Measurements from ENCODE around the gene PDZRN4. TPM values are rescaled to one million over a fixed set of nuclear protein-coding genes. Genes with fewer than 3 reads are reported as not detected.

PDZRN4 gene
- total and polyA plus RNA-seq, 8 donors, result 0.58 to 29.0 (median 2.2) TPM

DNA sequence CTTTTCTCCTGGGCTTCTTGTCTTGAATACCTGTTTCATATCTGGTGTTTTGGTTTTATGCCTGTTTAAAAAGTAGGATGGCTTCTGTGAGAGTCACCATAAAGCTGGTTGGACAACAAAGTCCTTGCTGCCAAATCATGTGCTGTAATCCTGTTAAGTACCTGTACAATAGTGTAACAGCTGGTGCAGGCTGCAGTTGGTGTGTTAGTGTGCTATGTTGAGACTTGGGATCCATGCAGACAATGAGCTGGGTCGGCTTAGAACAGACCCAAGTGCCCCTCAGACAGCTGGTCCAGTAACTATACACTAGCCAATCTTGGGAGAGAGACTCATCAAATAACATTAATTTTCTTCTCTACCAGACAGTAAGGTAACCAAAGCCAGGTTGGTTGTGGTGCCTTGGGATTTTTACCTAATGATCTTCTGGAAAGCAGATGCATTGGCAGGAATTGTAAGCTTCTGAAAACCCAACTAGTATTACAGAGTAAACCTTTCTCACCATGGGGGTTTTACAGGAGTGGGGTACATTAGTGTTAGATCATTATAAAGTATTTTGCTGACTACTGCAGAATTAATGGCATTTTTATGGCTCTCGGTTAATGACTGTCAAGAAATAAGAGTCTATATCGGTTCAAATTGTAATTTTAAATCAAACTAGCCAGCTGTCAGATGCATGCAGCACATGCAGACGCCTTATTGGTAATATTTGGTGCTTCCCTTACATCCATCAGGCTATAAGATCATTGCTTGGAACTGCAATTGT is 231.2 kb downstream of the PDZRN4 start:
- intact Hi-C loops (cut with DNase I; ENCODE audit: low total_unique reads), result no loop called here
- WGBS, 5 donors, result 78 to 86% (median 79%) methylated on average over 4 of the region's 4 CpGs
- no peak overlapping the region for H3K4me3 ChIP-seq
- H3K4me1 ChIP-seq, result no peaks in the 10 kb centered on the region
- no peaks in the 10 kb centered on the region for H3K9me3 ChIP-seq
- no peaks in the 10 kb centered on the region for H3K27me3 ChIP-seq
- no peak for DNase-seq
- no peaks in the 10 kb centered on the region for H3K36me3 ChIP-seq
- H3K27ac ChIP-seq, result no peak overlapping the region
- TF ChIP-seq, protein P1, sequence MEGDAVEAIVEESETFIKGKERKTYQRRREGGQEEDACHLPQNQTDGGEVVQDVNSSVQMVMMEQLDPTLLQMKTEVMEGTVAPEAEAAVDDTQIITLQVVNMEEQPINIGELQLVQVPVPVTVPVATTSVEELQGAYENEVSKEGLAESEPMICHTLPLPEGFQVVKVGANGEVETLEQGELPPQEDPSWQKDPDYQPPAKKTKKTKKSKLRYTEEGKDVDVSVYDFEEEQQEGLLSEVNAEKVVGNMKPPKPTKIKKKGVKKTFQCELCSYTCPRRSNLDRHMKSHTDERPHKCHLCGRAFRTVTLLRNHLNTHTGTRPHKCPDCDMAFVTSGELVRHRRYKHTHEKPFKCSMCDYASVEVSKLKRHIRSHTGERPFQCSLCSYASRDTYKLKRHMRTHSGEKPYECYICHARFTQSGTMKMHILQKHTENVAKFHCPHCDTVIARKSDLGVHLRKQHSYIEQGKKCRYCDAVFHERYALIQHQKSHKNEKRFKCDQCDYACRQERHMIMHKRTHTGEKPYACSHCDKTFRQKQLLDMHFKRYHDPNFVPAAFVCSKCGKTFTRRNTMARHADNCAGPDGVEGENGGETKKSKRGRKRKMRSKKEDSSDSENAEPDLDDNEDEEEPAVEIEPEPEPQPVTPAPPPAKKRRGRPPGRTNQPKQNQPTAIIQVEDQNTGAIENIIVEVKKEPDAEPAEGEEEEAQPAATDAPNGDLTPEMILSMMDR (IDR thresholded peaks at IDR 0.05), result no peak
- no peak for TF ChIP-seq POLR2AphosphoS5 (IDR thresholded peaks at IDR 0.05)
- no peak for TF ChIP-seq POLR2A (IDR thresholded peaks at IDR 0.05)
- no peak for TF ChIP-seq EP300 (IDR thresholded peaks at IDR 0.05)

DNA sequence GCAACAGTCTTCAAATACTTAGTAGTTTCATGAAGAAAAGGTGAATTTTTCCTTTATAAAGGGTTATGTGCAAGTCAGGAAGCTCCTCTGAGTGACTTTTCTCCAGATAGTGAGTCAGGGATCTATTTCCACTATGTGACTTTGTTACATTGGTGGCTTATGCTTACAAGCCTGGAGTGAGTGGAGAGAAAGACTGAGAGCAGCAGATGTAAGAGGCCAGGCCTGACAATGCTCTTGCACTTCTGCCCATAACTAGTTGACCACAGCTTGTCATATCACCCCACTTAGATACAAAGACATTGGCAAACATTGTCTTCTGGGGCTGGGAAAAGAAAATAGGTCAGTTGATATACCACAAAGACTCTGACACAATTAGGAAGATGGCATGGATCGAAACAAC is 236.5 kb downstream of the PDZRN4 start:
- 82 to 95% (median 88%) methylated on average over 1 of the region's 1 CpG for WGBS, 5 donors
- no peaks in the 10 kb centered on the region for H3K36me3 ChIP-seq
- DNase-seq, result no peak
- H3K4me1 ChIP-seq, result no peaks in the 10 kb centered on the region
- no peaks in the 10 kb centered on the region for H3K9me3 ChIP-seq
- no peaks in the 10 kb centered on the region for H3K27me3 ChIP-seq
- no peak overlapping the region for H3K27ac ChIP-seq
- no peak overlapping the region for H3K4me3 ChIP-seq
- TF ChIP-seq, protein P1 (IDR thresholded peaks at IDR 0.05), result no peak
- intact Hi-C loops (cut with DNase I; ENCODE audit: low total_unique reads), result no loop called here

DNA sequence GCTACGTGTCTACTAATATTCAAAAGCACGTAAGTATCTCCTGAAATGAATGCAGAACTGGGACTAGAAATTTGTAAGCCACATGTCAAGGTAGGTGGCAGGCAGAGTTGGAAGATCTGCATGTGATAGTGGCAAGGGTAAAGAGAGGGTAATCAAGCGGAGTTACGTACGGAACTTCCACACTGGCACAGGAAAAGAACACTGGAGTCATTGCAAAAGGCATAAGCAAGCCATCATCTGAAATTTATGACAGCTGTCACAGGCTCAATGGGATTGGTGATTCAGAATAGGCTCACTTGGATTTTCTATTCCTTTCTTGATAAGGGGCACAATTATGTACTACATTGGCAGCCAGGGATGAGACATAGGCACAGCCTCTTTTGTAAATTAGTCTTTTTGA is 245.3 kb downstream of the PDZRN4 start:
- Histone ChIP-seq H3K4me3 (no peak overlapping the region), H3K36me3 (no peaks in the 10 kb centered on the region), H3K9me3 (no peaks in the 10 kb centered on the region), H3K4me1 (peaks cover 0 to 10% (median 0%) of the 10 kb centered on the region in 4 donors), H3K27me3 (no peaks in the 10 kb centered on the region), H3K27ac (no peak overlapping the region)
- intact Hi-C loops (cut with DNase I; ENCODE audit: low total_unique reads), result no loop called here
- DNase-seq, result no peak
- WGBS, 5 donors, result 87 to 92% (median 89%) methylated on average over 5 of the region's 5 CpGs
- no peak for TF ChIP-seq POLR2AphosphoS5 (IDR thresholded peaks at IDR 0.05)
- no peak for TF ChIP-seq POLR2A (IDR thresholded peaks at IDR 0.05)
- TF ChIP-seq EP300 (IDR thresholded peaks at IDR 0.05), result no peak
- TF ChIP-seq, protein P1 (IDR thresholded peaks at IDR 0.05), result no peak

DNA sequence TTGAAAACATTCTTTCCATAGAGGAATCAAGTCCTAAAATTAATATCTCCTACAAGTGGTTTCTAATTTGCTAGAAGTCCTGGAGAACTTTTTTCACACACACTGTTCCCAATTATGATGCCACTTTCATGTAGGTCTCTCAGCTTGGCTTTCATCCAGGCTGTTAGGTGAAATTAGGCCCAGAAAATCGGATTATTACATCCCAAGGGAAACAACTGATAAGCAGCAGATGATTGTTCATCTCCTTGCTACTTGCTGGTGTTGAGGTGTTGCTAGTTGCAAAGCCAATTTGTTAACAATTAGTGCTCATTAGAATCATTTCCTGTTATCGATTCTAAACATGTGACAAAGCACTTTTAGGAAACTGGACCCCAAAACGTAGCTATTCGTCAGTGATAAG is 248.0 kb downstream of the PDZRN4 start:
- Histone ChIP-seq H3K4me1 (peaks cover 0 to 32% (median 5%) of the 10 kb centered on the region in 4 donors), H3K36me3 (no peaks in the 10 kb centered on the region), H3K27me3 (no peaks in the 10 kb centered on the region), H3K9me3 (no peaks in the 10 kb centered on the region), H3K4me3 (no peak overlapping the region), H3K27ac (no peak overlapping the region)
- DNase-seq, result no peak
- TF ChIP-seq POLR2A (IDR thresholded peaks at IDR 0.05), result no peak
- no peak for TF ChIP-seq EP300 (IDR thresholded peaks at IDR 0.05)
- no peak for TF ChIP-seq POLR2AphosphoS5 (IDR thresholded peaks at IDR 0.05)
- TF ChIP-seq, protein P1 (IDR thresholded peaks at IDR 0.05), result no peak
- intact Hi-C loops (cut with DNase I; ENCODE audit: low total_unique reads), result no loop called here
- WGBS, 5 donors, result 61 to 71% (median 65%) methylated on average over 4 of the region's 4 CpGs

Data from stomach (tissue), 9 donors.